ENCODE results near the gene ZNF737. TPM values are rescaled to one million over a fixed set of nuclear protein-coding genes. Genes with fewer than 3 reads are reported as not detected.
"Not testable (repeated sequence)": the region's sequence is repeated elsewhere in the genome, so short reads cannot be mapped to it uniquely, and the experiment has no call there.

ZNF737 gene
- total RNA-seq (2021; ENCODE audit: unreplicated experiment): 11.6 TPM
- 4.6 TPM for polyA plus RNA-seq (2012; ENCODE audit: insufficient read length)
- Bru-seq, nascent RNA: percentile 80 among the genes with signal in this experiment
- percentile 82 among the genes with signal in this experiment for BruChase-seq, experiment 1, labeled RNA remaining after a 2-hour chase
- BruChase-seq, experiment 2, labeled RNA remaining after a 6-hour chase: percentile 66 among the genes with signal in this experiment
- long read RNA-seq, partial matches to known transcripts: 0 of 13 reads
- long read RNA-seq, other reads (novel, unspliced or antisense): 11 of 13 reads

DNA sequence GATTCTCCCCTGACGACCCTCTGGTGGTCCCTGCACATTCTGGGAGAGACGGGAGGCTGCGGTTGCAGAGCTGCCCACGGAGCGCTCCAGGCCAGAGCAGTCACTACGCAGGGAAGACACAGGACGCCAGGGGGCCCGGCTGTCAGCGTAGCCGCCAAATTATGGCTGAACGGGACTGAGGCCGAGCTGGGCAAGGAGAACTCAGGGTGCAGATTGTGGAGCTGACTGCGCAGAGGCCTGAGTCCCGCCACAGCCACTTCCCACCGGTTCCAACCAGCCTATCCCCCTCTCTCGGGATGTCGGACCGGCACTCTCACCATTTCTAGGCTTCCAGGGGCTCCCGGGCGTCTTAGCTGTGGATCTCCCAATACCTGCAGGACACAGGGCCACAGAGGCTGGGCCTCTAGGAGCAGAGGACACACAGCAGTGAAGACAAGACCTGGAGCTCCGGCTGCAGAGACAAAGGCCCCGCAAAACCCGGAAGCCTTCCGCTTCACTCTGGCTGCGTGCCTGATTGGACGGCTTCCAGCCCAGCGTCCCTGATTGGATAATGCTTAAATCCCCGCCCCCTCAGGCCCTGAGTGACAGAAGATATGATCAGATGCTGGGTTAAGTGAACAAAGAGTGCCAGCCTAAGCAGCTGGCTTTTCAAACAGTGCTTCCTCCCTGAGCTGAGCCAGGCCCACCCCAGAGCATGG is at the start of gene ZNF737:
ZNF737 (minus strand) TSS at position 461 of the 698 bp plus-strand sequence; CDS start at position 320, 141 bp downstream.
- BruUV-seq (replicated peaks): TSS peak; percentile 76

GRCh38 chr19:20614971-20615370 is 49.4 kb upstream of the ZNF737 start:
- intact Hi-C loops (cut with micrococcal nuclease; ENCODE audit: unreplicated experiment); H3K4me1 ChIP-seq (ENCODE audit: control insufficient read depth, insufficient read depth, low read length); H3K36me3 ChIP-seq (ENCODE audit: control insufficient read depth, insufficient read depth, low read length); H3K4me3 ChIP-seq (ENCODE audit: low read depth in 2 of 2, low read length in 2 of 2); H3K27me3 ChIP-seq (ENCODE audit: control insufficient read depth, insufficient read depth, low read length); BruUV-seq (replicated peaks); H3K27ac ChIP-seq (ENCODE audit: low read length); CTCF ChIA-PET; DNase-seq (ENCODE audit: low read depth, low spot score); in situ Hi-C loops (cut with HindIII; ENCODE audit: low pct_unique_long_range_greater_than_20kb, low sequenced_read_pairs); ATAC-seq; H3K9me3 ChIP-seq (ENCODE audit: control insufficient read depth, insufficient read depth, low read depth, low read length); POLR2A ChIA-PET: not testable (repeated sequence)

More for the DNA sequence above, at the start of gene ZNF737:
- DNase-seq (ENCODE audit: low read depth, low spot score) (peak; percentile 63), ATAC-seq (peak; percentile 97)
- TF ChIP-seq SIN3A (IDR thresholded peaks at IDR 0.05; ENCODE audit: borderline replicate concordance, insufficient read depth, low read depth, low read length): no peak
- peak; percentile 76 for TF ChIP-seq POLR2AphosphoS5 (IDR thresholded peaks at IDR 0.05; ENCODE audit: low read depth, low read length)
- TF ChIP-seq, protein P1, sequence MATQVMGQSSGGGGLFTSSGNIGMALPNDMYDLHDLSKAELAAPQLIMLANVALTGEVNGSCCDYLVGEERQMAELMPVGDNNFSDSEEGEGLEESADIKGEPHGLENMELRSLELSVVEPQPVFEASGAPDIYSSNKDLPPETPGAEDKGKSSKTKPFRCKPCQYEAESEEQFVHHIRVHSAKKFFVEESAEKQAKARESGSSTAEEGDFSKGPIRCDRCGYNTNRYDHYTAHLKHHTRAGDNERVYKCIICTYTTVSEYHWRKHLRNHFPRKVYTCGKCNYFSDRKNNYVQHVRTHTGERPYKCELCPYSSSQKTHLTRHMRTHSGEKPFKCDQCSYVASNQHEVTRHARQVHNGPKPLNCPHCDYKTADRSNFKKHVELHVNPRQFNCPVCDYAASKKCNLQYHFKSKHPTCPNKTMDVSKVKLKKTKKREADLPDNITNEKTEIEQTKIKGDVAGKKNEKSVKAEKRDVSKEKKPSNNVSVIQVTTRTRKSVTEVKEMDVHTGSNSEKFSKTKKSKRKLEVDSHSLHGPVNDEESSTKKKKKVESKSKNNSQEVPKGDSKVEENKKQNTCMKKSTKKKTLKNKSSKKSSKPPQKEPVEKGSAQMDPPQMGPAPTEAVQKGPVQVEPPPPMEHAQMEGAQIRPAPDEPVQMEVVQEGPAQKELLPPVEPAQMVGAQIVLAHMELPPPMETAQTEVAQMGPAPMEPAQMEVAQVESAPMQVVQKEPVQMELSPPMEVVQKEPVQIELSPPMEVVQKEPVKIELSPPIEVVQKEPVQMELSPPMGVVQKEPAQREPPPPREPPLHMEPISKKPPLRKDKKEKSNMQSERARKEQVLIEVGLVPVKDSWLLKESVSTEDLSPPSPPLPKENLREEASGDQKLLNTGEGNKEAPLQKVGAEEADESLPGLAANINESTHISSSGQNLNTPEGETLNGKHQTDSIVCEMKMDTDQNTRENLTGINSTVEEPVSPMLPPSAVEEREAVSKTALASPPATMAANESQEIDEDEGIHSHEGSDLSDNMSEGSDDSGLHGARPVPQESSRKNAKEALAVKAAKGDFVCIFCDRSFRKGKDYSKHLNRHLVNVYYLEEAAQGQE (IDR thresholded peaks at IDR 0.05; ENCODE audit: insufficient read depth in 1 of 2, low read depth in 2 of 2, low read length in 1 of 2): no peak
- 0 out of 2 replicates have a peak, but pooled peaks have one; percentile 18 for TF ChIP-seq CTCF (IDR thresholded peaks at IDR 0.05)
- no peak for TF ChIP-seq TCF7L2 (IDR thresholded peaks at IDR 0.05; ENCODE audit: low read depth, low read length)
- Histone ChIP-seq H3K4me1 (ENCODE audit: control insufficient read depth, insufficient read depth, low read length) (no peaks in the 10 kb centered on the region), H3K27ac (ENCODE audit: low read length) (peak within 1 kb of the TSS; percentile 65), H3K27me3 (ENCODE audit: control insufficient read depth, insufficient read depth, low read length) (no peaks in the 10 kb centered on the region), H3K4me3 (ENCODE audit: low read depth in 2 of 2, low read length in 2 of 2) (peak within 1 kb of the TSS; percentile 67 to 72), H3K36me3 (ENCODE audit: control insufficient read depth, insufficient read depth, low read length) (no peaks in the 10 kb centered on the region), H3K9me3 (ENCODE audit: control insufficient read depth, insufficient read depth, low read depth, low read length) (no peaks in the 10 kb centered on the region)
- ChIA-PET CTCF (interaction anchor here (0.7 kb wide), 1 partner anchor 15 kb away, joined by 3 read pairs; no protein-coding TSS in a partner anchor), POLR2A (interaction anchor here (0.5 to 1.0 kb wide), 4 partner anchors 28 to 461 kb away, joined by 3 to 7 read pairs (median 6); no protein-coding TSS in a partner anchor)
- in situ Hi-C loops (cut with HindIII; ENCODE audit: low pct_unique_long_range_greater_than_20kb, low sequenced_read_pairs): no loop called here
- intact Hi-C loops (cut with micrococcal nuclease; ENCODE audit: unreplicated experiment): no loop called here
